WTC11 (cell line): Measurements from ENCODE around the gene LTBP3. TPM values are rescaled to one million over a fixed set of nuclear protein-coding genes. Genes with fewer than 3 reads are reported as not detected.

Experiments used
- ATAC-seq: fragments of 200-7000 bp; cut with Tn5 transposase; 2 replicates; pipeline ENCODE4 v1.10.0; 2021; ENCODE audit warnings: mild to moderate bottlenecking, moderate library complexity
- CTCF ChIA-PET: fragments of 300-600 bp; sonication (Branson Sonifier 250); formaldehyde crosslinking; loops from one replicate; lab custom pipeline; 2021; ENCODE audit warnings: antibody characterized with exemption; lab: Charles Lee
- POLR2A ChIA-PET: fragments of 350-600 bp; sonication (Branson Sonifier 250); formaldehyde crosslinking; loops from one replicate; lab custom pipeline; 2021; ENCODE audit warnings: antibody characterized with exemption; lab: Charles Lee
- DNase-seq: peaks from one replicate; pipeline ENCODE4 v3.0.0; 2021; ENCODE audit warnings: low spot score
- H3K27ac Mint-ChIP-seq: 2 replicates; pipeline ENCODE4 v1.8.0; 2021; ENCODE audit warnings: mixed read lengths
- H3K27me3 Mint-ChIP-seq: 2 replicates; pipeline ENCODE4 v1.8.0; 2021; ENCODE audit warnings: low read depth, mild to moderate bottlenecking, moderate library complexity, mixed read lengths
- H3K36me3 Mint-ChIP-seq: 2 replicates; pipeline ENCODE4 v1.8.0; 2021; ENCODE audit warnings: mixed read lengths
- H3K4me1 Mint-ChIP-seq: 2 replicates; pipeline ENCODE4 v1.8.0; 2022; ENCODE audit warnings: mixed read lengths
- H3K4me3 Mint-ChIP-seq: 2 replicates; pipeline ENCODE4 v1.8.0; 2021; ENCODE audit warnings: mild to moderate bottlenecking, moderate library complexity, mixed read lengths
- H3K9me3 Mint-ChIP-seq: 2 replicates; pipeline ENCODE4 v1.8.0; 2021; ENCODE audit warnings: mixed read lengths
- AFF4 ChIP-seq: sonication (generic); formaldehyde crosslinking; IDR thresholded peaks from 2 replicates; pipeline ENCODE4 v1.8.1; 2023; ENCODE audit warnings: mild to moderate bottlenecking, missing genetic modification reagents, borderline replicate concordance
- ARID4B ChIP-seq: sonication (generic); formaldehyde crosslinking; IDR thresholded peaks from 2 replicates; pipeline ENCODE4 v1.8.0; 2023; ENCODE audit warnings: missing genetic modification reagents, mild to moderate bottlenecking, borderline replicate concordance
- FOXK1 ChIP-seq: sonication (generic); formaldehyde crosslinking; IDR thresholded peaks from 2 replicates; pipeline ENCODE4 v1.8.0; 2022; ENCODE audit warnings: mild to moderate bottlenecking, moderate library complexity, missing genetic modification reagents
- IRF2 ChIP-seq: sonication (generic); formaldehyde crosslinking; IDR thresholded peaks from 2 replicates; pipeline ENCODE4 v1.8.0; 2022; ENCODE audit warnings: low read depth, missing genetic modification reagents, borderline replicate concordance
- JUN ChIP-seq: sonication (generic); formaldehyde crosslinking; IDR thresholded peaks from 2 replicates; pipeline ENCODE4 v1.8.0; 2023; ENCODE audit warnings: mild to moderate bottlenecking, missing genetic modification reagents
- MYBL2 ChIP-seq: sonication (generic); formaldehyde crosslinking; IDR thresholded peaks from 2 replicates; pipeline ENCODE4 v1.8.1; 2023; ENCODE audit warnings: mild to moderate bottlenecking, moderate library complexity, missing genetic modification reagents
- NFATC4 ChIP-seq: fragments of 250-450 bp; sonication (Bioruptor Pico); IDR thresholded peaks from 2 replicates; pipeline ENCODE4 v1.9.0; 2021; ENCODE audit warnings: mild to moderate bottlenecking
- NR3C1 ChIP-seq: sonication (generic); formaldehyde crosslinking; conservative IDR thresholded peaks from 2 replicates; pipeline ENCODE4 v1.8.1; 2023; ENCODE audit warnings: low read depth, mild to moderate bottlenecking, missing genetic modification reagents
- OVOL2 ChIP-seq: fragments of 250-450 bp; sonication (Bioruptor Pico); IDR thresholded peaks from 2 replicates; pipeline ENCODE4 v1.9.0; 2021; ENCODE audit warnings: mild to moderate bottlenecking, borderline replicate concordance
- RORB ChIP-seq: fragments of 250-450 bp; sonication (Bioruptor Pico); IDR thresholded peaks from 2 replicates; pipeline ENCODE4 v1.9.0; 2021; ENCODE audit warnings: mild to moderate bottlenecking
- SOX15 ChIP-seq: fragments of 250-450 bp; sonication (Bioruptor Pico); IDR thresholded peaks from 2 replicates; pipeline ENCODE4 v1.9.0; 2021; ENCODE audit warnings: mild to moderate bottlenecking
- TCF7 ChIP-seq: sonication (generic); formaldehyde crosslinking; IDR thresholded peaks from 2 replicates; pipeline ENCODE4 v1.8.0; 2022; ENCODE audit warnings: mild to moderate bottlenecking, low read depth, missing genetic modification reagents, moderate library complexity
- ZNF281 ChIP-seq: sonication (generic); formaldehyde crosslinking; IDR thresholded peaks from 2 replicates; pipeline ENCODE4 v1.8.0; 2023; ENCODE audit warnings: mild to moderate bottlenecking, missing genetic modification reagents
- ZNF396 ChIP-seq: fragments of 250-450 bp; sonication (Bioruptor Pico); IDR thresholded peaks from 2 replicates; pipeline ENCODE4 v1.8.0; 2021; ENCODE audit warnings: mild to moderate bottlenecking, moderate library complexity, borderline replicate concordance
- ZSCAN18 ChIP-seq: fragments of 250-450 bp; sonication (Bioruptor Pico); IDR thresholded peaks from 2 replicates; pipeline ENCODE4 v2.1.2; 2022; ENCODE audit warnings: mild to moderate bottlenecking, moderate library complexity
- total RNA-seq: library from RNA; stranded (reverse); gene quantifications from 3 replicates; pipeline ENCODE4 v1.2.3, GENCODE V29; 2021
- TF ChIP-seq, protein P1 (sequence below): sonication (generic); formaldehyde crosslinking; IDR thresholded peaks from 2 replicates; pipeline ENCODE4 v1.8.0; 2022; ENCODE audit warnings: missing genetic modification reagents
- TF ChIP-seq, protein P2 (sequence below): sonication (generic); formaldehyde crosslinking; IDR thresholded peaks from 2 replicates; pipeline ENCODE4 v1.8.0; 2022; ENCODE audit warnings: mild to moderate bottlenecking, missing genetic modification reagents

The LTBP3 gene
- total RNA-seq, 1 experiment from 2014 or later, result 20.7 TPM

DNA sequence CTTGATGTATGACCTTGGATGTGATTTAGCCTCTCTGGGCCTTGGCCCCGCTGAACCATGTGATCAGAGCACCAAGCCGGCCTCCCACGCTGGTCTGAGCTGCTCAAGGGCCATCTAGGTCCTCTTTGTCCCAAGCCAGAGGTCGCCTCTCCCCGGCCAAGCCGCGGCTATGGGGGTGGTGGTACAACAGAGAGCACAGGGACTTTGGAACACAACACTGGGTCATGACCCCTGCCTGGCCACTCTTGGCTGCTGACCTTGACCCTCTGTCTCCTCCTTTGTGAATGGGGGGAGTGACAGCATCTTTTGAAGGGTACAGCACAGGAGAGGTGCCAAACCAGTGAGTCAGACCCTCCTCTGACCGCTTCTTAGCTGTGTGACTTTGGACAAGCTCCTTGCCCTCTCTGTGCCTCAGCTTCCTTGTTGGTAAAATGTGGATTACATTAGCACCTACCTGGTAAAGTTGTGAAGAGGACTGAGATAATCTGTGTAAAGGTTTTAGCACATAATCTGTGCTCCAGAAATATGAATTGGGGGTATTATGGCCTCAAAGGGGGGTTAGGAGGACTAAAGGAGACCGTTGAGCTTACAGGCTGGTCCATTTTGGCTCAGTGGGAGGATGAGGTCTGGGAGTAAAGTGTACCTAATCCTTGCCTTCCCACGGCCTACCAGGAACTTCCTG, 28.5 kb downstream of the LTBP3 start:
- peaks cover 26% of the 10 kb centered on the region for H3K36me3 Mint-ChIP-seq
- ChIA-PET CTCF (interaction anchor here (0.9 to 2.1 kb wide), 7 partner anchors 8 to 108 kb away, joined by 3 to 9 read pairs (median 3); partner anchors contain the start of genes SIPA1 and ZNRD2), POLR2A (interaction anchor here (1.0 to 1.1 kb wide), 2 partner anchors 22 to 33 kb away, joined by 3 to 4 read pairs; no protein-coding TSS in a partner anchor)
- no peak overlapping the region for H3K27ac Mint-ChIP-seq
- DNase-seq (no peak), ATAC-seq (no peak)
- no peak overlapping the region for H3K4me3 Mint-ChIP-seq
- peaks cover under 1% of the 10 kb centered on the region; the same call in 1 of the 2 replicates for H3K27me3 Mint-ChIP-seq
- peaks cover 4% of the 10 kb centered on the region for H3K4me1 Mint-ChIP-seq
- TF ChIP-seq JUN (no peak), SOX15 (CRISPR knock-in tag) (no peak), ZNF396 (CRISPR knock-in tag) (no peak), AFF4 (CRISPR knock-in tag) (no peak), OVOL2 (CRISPR knock-in tag) (no peak), TCF7 (CRISPR knock-in tag) (no peak), RORB (CRISPR knock-in tag) (no peak), FOXK1 (CRISPR knock-in tag) (no peak), ZSCAN18 (CRISPR knock-in tag) (no peak), NFATC4 (CRISPR knock-in tag) (no peak), NR3C1 (CRISPR knock-in tag) (no peak), MYBL2 (CRISPR knock-in tag) (no peak), ARID4B (no peak), IRF2 (CRISPR knock-in tag) (no peak), ZNF281 (CRISPR knock-in tag) (no peak)
- TF ChIP-seq, protein P1, sequence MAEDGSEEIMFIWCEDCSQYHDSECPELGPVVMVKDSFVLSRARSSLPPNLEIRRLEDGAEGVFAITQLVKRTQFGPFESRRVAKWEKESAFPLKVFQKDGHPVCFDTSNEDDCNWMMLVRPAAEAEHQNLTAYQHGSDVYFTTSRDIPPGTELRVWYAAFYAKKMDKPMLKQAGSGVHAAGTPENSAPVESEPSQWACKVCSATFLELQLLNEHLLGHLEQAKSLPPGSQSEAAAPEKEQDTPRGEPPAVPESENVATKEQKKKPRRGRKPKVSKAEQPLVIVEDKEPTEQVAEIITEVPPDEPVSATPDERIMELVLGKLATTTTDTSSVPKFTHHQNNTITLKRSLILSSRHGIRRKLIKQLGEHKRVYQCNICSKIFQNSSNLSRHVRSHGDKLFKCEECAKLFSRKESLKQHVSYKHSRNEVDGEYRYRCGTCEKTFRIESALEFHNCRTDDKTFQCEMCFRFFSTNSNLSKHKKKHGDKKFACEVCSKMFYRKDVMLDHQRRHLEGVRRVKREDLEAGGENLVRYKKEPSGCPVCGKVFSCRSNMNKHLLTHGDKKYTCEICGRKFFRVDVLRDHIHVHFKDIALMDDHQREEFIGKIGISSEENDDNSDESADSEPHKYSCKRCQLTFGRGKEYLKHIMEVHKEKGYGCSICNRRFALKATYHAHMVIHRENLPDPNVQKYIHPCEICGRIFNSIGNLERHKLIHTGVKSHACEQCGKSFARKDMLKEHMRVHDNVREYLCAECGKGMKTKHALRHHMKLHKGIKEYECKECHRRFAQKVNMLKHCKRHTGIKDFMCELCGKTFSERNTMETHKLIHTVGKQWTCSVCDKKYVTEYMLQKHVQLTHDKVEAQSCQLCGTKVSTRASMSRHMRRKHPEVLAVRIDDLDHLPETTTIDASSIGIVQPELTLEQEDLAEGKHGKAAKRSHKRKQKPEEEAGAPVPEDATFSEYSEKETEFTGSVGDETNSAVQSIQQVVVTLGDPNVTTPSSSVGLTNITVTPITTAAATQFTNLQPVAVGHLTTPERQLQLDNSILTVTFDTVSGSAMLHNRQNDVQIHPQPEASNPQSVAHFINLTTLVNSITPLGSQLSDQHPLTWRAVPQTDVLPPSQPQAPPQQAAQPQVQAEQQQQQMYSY, result no peak
- TF ChIP-seq, protein P2, sequence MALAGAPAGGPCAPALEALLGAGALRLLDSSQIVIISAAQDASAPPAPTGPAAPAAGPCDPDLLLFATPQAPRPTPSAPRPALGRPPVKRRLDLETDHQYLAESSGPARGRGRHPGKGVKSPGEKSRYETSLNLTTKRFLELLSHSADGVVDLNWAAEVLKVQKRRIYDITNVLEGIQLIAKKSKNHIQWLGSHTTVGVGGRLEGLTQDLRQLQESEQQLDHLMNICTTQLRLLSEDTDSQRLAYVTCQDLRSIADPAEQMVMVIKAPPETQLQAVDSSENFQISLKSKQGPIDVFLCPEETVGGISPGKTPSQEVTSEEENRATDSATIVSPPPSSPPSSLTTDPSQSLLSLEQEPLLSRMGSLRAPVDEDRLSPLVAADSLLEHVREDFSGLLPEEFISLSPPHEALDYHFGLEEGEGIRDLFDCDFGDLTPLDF (CRISPR knock-in tag), result no peak
- H3K9me3 Mint-ChIP-seq, result no peaks in the 10 kb centered on the region
